ENCODE measurements around the gene KRT72. TPM values are rescaled to one million over a fixed set of nuclear protein-coding genes. Genes with fewer than 3 reads are reported as not detected.

KRT72 gene
- total and polyA plus RNA-seq, 2 donors (not counting 3 experiments of a cell fraction or from before 2014, with no cell fraction given): not detected

GRCh38 chr12:52644078-52644415, 42.8 kb upstream of the KRT72 start:
- Histone ChIP-seq H3K9me1 (replicated peaks; ENCODE audit: control insufficient read depth, extremely low read depth, insufficient read depth, low read length) (no peaks in the 10 kb centered on the region), H3K9me3 (replicated peaks; ENCODE audit: control insufficient read depth, insufficient read depth, low read length) (no peaks in the 10 kb centered on the region), H3K27me3 (ENCODE audit: control insufficient read depth in 2 of 2, insufficient read depth in 2 of 2, low read length in 2 of 2) (peaks cover 6 to 15% of the 10 kb centered on the region in 2 experiments), H3K9ac (replicated peaks; ENCODE audit: extremely low read depth, insufficient read depth, low read length) (no peak overlapping the region), H3K27ac (ENCODE audit: insufficient read depth, low read depth, low read length) (no peak overlapping the region), H3K4me1 (ENCODE audit: control insufficient read depth, extremely low read depth, insufficient read depth, low read length) (no peaks in the 10 kb centered on the region), H3K4me3 (replicated peaks in 1 of 3; ENCODE audit: insufficient read depth in 1 of 3, low read depth in 1 of 3, low read length in 3 of 3) (no peak overlapping the region), H3K4me2 (ENCODE audit: insufficient read depth, low read length) (no peak overlapping the region), H4K20me1 (replicated peaks; ENCODE audit: control insufficient read depth, extremely low read depth, insufficient read depth, low read length) (no peaks in the 10 kb centered on the region), H2AFZ (ENCODE audit: low read depth, low read length) (no peak overlapping the region), H3K79me2 (ENCODE audit: control insufficient read depth, insufficient read depth, low read length) (no peaks in the 10 kb centered on the region), H3K36me3 (ENCODE audit: control insufficient read depth in 2 of 2, extremely low read depth in 1 of 2, insufficient read depth in 2 of 2, low read length in 2 of 2) (no peaks in the 10 kb centered on the region)
- ChIA-PET CTCF (no interaction called here), POLR2A (no interaction called here)
- dilution Hi-C loops (cut with MboI; ENCODE audit: extremely low pct_ligation_motif_present, low sequenced_read_pairs): no loop called here
- no TSS peak for BruUV-seq (replicated peaks)
- TF ChIP-seq POLR2A (IDR thresholded peaks at IDR 0.05; ENCODE audit: low read depth, low read length) (no peak), MAX (IDR thresholded peaks at IDR 0.05; ENCODE audit: insufficient read depth, insufficient read length) (no peak), CTCF (IDR thresholded peaks at IDR 0.05; ENCODE audit: extremely low read depth in 1 of 2, insufficient read depth in 1 of 2, low read depth in 1 of 2, low read length in 2 of 2) (no peak), EZH2 (IDR thresholded peaks at IDR 0.05; ENCODE audit: borderline replicate concordance, low read depth, low read length, severe bottlenecking) (no peak), FOS (IDR thresholded peaks at IDR 0.05; ENCODE audit: borderline replicate concordance, insufficient read depth, low read length) (no peak)
- FAIRE-seq (no peak), DNase-seq (ENCODE audit: low read depth, low spot score) (no peak)
- intact Hi-C loops (cut with micrococcal nuclease): no loop called here
